A549 (cell line): ENCODE measurements around the gene SAMD13. TPM values are rescaled to one million over a fixed set of nuclear protein-coding genes. Genes with fewer than 3 reads are reported as not detected.

Experiments
- ATAC-seq, 2 experiments: fragments of 200-7000 bp in 1 of 2; fragments of >200 bp in 1 of 2; cut with Nextera tagmentation in 1 of 2; cut with Tn5 transposase in 1 of 2; 3 replicates each; pipeline versions ENCODE4 v1.8.0 to v1.9.1; 2018 to 2020; ENCODE audit warnings: mild to moderate bottlenecking in 1 of 2, moderate library complexity in 1 of 2
- CTCF ChIA-PET: fragments of 300-600 bp; sonication (Branson Sonifier 250); formaldehyde crosslinking; extraction: SDS; loops from one replicate; lab custom pipeline; 2021; ENCODE audit warnings: antibody characterized with exemption, inconsistent platforms; lab: Yijun Ruan, JAX
- POLR2A ChIA-PET: fragments of 350-600 bp; formaldehyde crosslinking; extraction: SDS; loops from one replicate; lab custom pipeline; 2021; ENCODE audit warnings: antibody characterized with exemption, inconsistent platforms; lab: Yijun Ruan, JAX
- DNase-seq, 2 experiments: peaks; one replicate each; pipeline versions ENCODE4 v3.0.0 to v3.0.0-alpha.2; 2011 to 2016; ENCODE audit warnings: low read depth in 1 of 2, low spot score in 1 of 2
- FAIRE-seq: peaks from 2 replicates; lab custom pipeline; 2011; peaks lifted over from hg19 to GRCh38; lab: Jason Lieb, UNC
- H3K27ac ChIP-seq, 2 experiments: fragments of >200 bp; sonication (Bioruptor Twin); formaldehyde crosslinking; 3 replicates each; pipeline ENCODE4 v1.5.1; 2016 to 2017
- H3K4me1 ChIP-seq: fragments of >200 bp; sonication (Bioruptor Twin); formaldehyde crosslinking; 3 replicates; pipeline ENCODE4 v1.6.1; 2016
- H3K4me2 ChIP-seq: fragments of >200 bp; sonication (Bioruptor Twin); formaldehyde crosslinking; 3 replicates; pipeline ENCODE4 v1.6.1; 2016
- H3K4me3 ChIP-seq: fragments of >200 bp; sonication (Bioruptor Twin); formaldehyde crosslinking; 3 replicates; pipeline ENCODE4 v1.5.1; 2016
- H3K9me3 ChIP-seq: fragments of >200 bp; sonication (Bioruptor Twin); formaldehyde crosslinking; 3 replicates; pipeline ENCODE4 v1.6.1; 2016
- CBX8 ChIP-seq: fragments of 200-600 bp; sonication (generic); IDR thresholded peaks from 2 replicates; pipeline ENCODE4 v1.6.1; 2016
- CHD2 ChIP-seq: fragments of 150-350 bp; IDR thresholded peaks from 2 replicates; pipeline ENCODE4 v1.6.1; 2014; ENCODE audit warnings: low read length; ENCODE audit not compliant: partially characterized antibody
- HDAC2 ChIP-seq: fragments of 200-600 bp; sonication (generic); IDR thresholded peaks from 2 replicates; pipeline ENCODE4 v1.6.1; 2016
- HOXB13 ChIP-seq: fragments of 250-450 bp; sonication (Bioruptor Pico); IDR thresholded peaks from 2 replicates; pipeline ENCODE4 v1.5.0; 2020; ENCODE audit warnings: low read depth, mild to moderate bottlenecking, moderate library complexity
- JUN ChIP-seq, 2 experiments: fragments of >200 bp; sonication (Bioruptor Twin); formaldehyde crosslinking; IDR thresholded peaks; 2 replicates in 1 of 2; 3 replicates in 1 of 2; pipeline ENCODE4 v1.6.1; 2016 to 2017
- MAX ChIP-seq: IDR thresholded peaks from 2 replicates; pipeline ENCODE4 v1.6.1; 2012
- NPAS2 ChIP-seq: fragments of 250-450 bp; sonication (Bioruptor Pico); IDR thresholded peaks from 2 replicates; pipeline ENCODE4 v1.8.0; 2022; ENCODE audit warnings: mild to moderate bottlenecking, moderate library complexity, borderline replicate concordance
- PHF8 ChIP-seq: fragments of 200-600 bp; sonication (generic); IDR thresholded peaks from 2 replicates; pipeline ENCODE4 v1.6.1; 2016; ENCODE audit warnings: low read depth, mild to moderate bottlenecking, antibody characterized with exemption, moderate library complexity, borderline replicate concordance
- POLR2A ChIP-seq: IDR thresholded peaks from 2 replicates; pipeline ENCODE4 v1.6.1; 2012; ENCODE audit warnings: mild to moderate bottlenecking, low read length
- USF2 ChIP-seq: fragments of 450-650 bp; IDR thresholded peaks from 2 replicates; pipeline ENCODE4 v1.6.1; 2014; ENCODE audit warnings: antibody characterized with exemption
- ZC3H11A ChIP-seq: fragments of 450-650 bp; IDR thresholded peaks from 2 replicates; pipeline ENCODE4 v1.6.1; 2014; ENCODE audit warnings: antibody characterized with exemption, mild to moderate bottlenecking
- WGBS: methylation state at CpG from one replicate; pipeline ENCODE4 v1.1.6; 2017; ENCODE audit errors: missing lambda C conversion rate; 5-methylcytosine and 5-hydroxymethylcytosine counted together
- polyA plus RNA-seq, 4 experiments: library from polyadenylated mRNA; depleted of rRNA in 3 of 4; stranded (reverse); fragments of >200 nt; fragmentation: RNase III in 1 of 4; extraction: RNeasy Plus Mini Kit Qiagen cat#74134 plus additional on column Dnase treatment in 1 of 4; gene quantifications; 2 replicates in 3 of 4; 3 replicates in 1 of 4; pipeline ENCODE4 v1.2.3, GENCODE V29; 2011 to 2017
- TF ChIP-seq, protein P1 (sequence below): fragments of >200 bp; sonication (Bioruptor Twin); formaldehyde crosslinking; IDR thresholded peaks from 3 replicates; pipeline ENCODE4 v1.6.1; 2016
- TF ChIP-seq, protein P2 (sequence below): fragments of 200-600 bp; sonication (generic); IDR thresholded peaks from 2 replicates; pipeline ENCODE4 v1.6.1; 2016; ENCODE audit warnings: antibody characterized with exemption, mild to moderate bottlenecking, moderate library complexity
- TF ChIP-seq, protein P3 (sequence below): IDR thresholded peaks from 2 replicates; pipeline ENCODE4 v1.6.1; 2012; ENCODE audit warnings: low read depth, borderline replicate concordance

Gene SAMD13
- polyA plus RNA-seq, 2 of the 4 experiments (the other 2 are of a cell fraction): 0.59 to 2.4 TPM

GRCh38 chr1:84297546-84298244 is 3.8 kb upstream of the SAMD13 start:
- no peak for FAIRE-seq
- ChIA-PET POLR2A (interaction anchor here (0.6 to 1.0 kb wide), 4 partner anchors 44 to 208 kb away, joined by 3 to 4 read pairs (median 3); partner anchors contain the start of genes PRKACB and SPATA1), CTCF (interaction anchor here (1.2 to 1.7 kb wide), 3 partner anchors 9 to 25 kb away, joined by 3 to 4 read pairs (median 3); no protein-coding TSS in a partner anchor)
- peak overlapping the region; percentile 91 to 99 for H3K27ac ChIP-seq
- peak overlapping the region; percentile 80 for H3K4me3 ChIP-seq
- H3K4me1 ChIP-seq: peaks cover 25% of the 10 kb centered on the region
- WGBS: 66% methylated on average over 10 of the region's 10 CpGs
- ATAC-seq: no peak
- no peak for DNase-seq
- TF ChIP-seq CBX8: no peak
- H3K4me2 ChIP-seq: peak overlapping the region; percentile 76
- no peaks in the 10 kb centered on the region; the same call in 2 of the 3 replicates for H3K9me3 ChIP-seq

DNA sequence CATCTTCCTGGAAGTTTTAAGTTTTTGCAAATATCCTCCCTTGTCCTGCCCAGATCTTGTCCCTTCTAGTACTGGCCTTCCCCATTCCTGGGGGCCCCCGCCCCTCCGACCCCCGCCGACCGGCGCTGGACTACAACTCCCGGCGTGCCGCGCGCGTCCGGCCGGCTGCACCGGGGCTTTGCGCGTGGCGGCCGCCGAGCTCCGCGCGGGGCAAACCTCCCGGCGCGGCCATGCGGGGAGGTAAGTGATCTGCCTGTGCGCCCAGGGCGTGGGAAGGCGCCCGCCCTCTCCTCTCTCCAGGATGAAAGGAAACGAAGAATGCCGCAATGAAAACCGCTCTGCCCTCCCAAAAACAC is 3.2 kb upstream of the SAMD13 start:
- no peaks in the 10 kb centered on the region; the same call in 2 of the 3 replicates for H3K9me3 ChIP-seq
- TF ChIP-seq JUN (IDR thresholded peaks at IDR 0.05) (peak in 1 of 2 experiments; percentile 49; a peak in 1 of 5 replicates), MAX (peak; percentile 72; the same call in 1 of the 2 replicates), PHF8 (0 out of 2 replicates have a peak, but pooled peaks have one; percentile 4), CHD2 (no peak), USF2 (no peak), ZC3H11A (no peak), POLR2A (peak; percentile 67)
- TF ChIP-seq, protein P1, sequence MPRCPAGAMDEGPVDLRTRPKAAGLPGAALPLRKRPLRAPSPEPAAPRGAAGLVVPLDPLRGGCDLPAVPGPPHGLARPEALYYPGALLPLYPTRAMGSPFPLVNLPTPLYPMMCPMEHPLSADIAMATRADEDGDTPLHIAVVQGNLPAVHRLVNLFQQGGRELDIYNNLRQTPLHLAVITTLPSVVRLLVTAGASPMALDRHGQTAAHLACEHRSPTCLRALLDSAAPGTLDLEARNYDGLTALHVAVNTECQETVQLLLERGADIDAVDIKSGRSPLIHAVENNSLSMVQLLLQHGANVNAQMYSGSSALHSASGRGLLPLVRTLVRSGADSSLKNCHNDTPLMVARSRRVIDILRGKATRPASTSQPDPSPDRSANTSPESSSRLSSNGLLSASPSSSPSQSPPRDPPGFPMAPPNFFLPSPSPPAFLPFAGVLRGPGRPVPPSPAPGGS: peak; percentile 27; the same call in 1 of the 3 replicates
- TF ChIP-seq, protein P2, sequence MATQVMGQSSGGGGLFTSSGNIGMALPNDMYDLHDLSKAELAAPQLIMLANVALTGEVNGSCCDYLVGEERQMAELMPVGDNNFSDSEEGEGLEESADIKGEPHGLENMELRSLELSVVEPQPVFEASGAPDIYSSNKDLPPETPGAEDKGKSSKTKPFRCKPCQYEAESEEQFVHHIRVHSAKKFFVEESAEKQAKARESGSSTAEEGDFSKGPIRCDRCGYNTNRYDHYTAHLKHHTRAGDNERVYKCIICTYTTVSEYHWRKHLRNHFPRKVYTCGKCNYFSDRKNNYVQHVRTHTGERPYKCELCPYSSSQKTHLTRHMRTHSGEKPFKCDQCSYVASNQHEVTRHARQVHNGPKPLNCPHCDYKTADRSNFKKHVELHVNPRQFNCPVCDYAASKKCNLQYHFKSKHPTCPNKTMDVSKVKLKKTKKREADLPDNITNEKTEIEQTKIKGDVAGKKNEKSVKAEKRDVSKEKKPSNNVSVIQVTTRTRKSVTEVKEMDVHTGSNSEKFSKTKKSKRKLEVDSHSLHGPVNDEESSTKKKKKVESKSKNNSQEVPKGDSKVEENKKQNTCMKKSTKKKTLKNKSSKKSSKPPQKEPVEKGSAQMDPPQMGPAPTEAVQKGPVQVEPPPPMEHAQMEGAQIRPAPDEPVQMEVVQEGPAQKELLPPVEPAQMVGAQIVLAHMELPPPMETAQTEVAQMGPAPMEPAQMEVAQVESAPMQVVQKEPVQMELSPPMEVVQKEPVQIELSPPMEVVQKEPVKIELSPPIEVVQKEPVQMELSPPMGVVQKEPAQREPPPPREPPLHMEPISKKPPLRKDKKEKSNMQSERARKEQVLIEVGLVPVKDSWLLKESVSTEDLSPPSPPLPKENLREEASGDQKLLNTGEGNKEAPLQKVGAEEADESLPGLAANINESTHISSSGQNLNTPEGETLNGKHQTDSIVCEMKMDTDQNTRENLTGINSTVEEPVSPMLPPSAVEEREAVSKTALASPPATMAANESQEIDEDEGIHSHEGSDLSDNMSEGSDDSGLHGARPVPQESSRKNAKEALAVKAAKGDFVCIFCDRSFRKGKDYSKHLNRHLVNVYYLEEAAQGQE: no peak
- H3K4me1 ChIP-seq: peaks cover 25% of the 10 kb centered on the region
- DNase-seq (peak; percentile 15 to 34), ATAC-seq (peak; percentile 87 to 88), FAIRE-seq (no peak)
- ChIA-PET CTCF (interaction anchor here (1.7 kb wide), 1 partner anchor 12 kb away, joined by 4 read pairs; no protein-coding TSS in a partner anchor), POLR2A (interaction anchor here (0.6 to 1.0 kb wide), 4 partner anchors 45 to 207 kb away, joined by 3 to 4 read pairs (median 3); partner anchors contain the start of genes PRKACB and SPATA1)
- H3K27ac ChIP-seq: peak overlapping the region; percentile 91 to 99
- no CpG with 5 or more reads among the region's 34 CpGs for WGBS
- H3K4me3 ChIP-seq: peak overlapping the region; percentile 80
- peak overlapping the region; percentile 76 for H3K4me2 ChIP-seq

DNA sequence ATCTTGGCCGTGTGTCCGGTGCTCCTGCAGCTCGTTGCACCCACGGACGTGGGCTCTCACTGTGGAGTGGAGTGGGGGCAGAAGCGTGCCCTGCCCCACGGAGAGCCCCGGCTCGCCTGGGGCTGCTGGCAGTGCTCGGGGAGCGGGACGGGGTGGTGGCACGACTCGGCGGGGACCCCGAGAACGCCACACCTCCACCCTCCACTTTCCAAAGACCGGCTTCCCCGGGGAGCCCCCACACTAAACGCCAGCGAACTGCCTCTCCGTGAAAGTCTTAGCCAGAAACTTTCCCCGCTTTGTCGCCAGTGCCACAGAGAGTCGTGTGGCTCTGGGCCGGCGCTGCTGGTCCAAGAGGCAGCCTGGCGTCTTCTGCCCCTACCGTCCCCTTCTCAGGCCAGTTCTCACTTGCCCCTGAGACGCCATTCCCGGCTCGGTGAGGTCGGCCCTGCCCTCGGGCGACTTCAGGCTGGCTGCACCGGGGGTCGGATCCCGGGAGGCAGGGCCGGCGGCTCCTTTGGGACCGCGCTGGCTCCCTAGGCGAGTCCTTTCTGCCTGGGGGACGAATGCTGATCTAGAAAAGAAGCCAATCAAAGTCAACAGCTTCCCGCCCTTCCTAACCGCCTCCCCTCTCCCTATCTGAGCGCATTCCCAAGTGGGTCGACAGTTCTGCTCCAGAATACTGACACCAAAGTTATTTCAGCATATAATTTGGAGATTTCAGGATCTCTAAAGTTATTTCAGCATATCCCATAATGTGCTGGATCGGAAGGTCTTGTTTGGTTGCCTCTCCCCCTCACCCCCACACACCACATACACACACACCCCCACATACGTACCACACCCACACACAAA is 2.6 kb upstream of the SAMD13 start:
- TF ChIP-seq, protein P3, sequence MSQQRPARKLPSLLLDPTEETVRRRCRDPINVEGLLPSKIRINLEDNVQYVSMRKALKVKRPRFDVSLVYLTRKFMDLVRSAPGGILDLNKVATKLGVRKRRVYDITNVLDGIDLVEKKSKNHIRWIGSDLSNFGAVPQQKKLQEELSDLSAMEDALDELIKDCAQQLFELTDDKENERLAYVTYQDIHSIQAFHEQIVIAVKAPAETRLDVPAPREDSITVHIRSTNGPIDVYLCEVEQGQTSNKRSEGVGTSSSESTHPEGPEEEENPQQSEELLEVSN: peak; percentile 71; the same call in 1 of the 2 replicates
- TF ChIP-seq NPAS2 (CRISPR knock-in tag): no peak
- TF ChIP-seq MAX: no peak
- TF ChIP-seq PHF8: 0 out of 2 replicates have a peak, but pooled peaks have one; percentile 4
- no peak for TF ChIP-seq HOXB13 (CRISPR knock-in tag)
- TF ChIP-seq HDAC2: no peak
- TF ChIP-seq, all 56 proteins: peak for 2
- DNase-seq (peak; percentile 34 to 41), ATAC-seq (peak; percentile 82 to 88), FAIRE-seq (no peak)
- Histone ChIP-seq H3K9me3 (no peaks in the 10 kb centered on the region; the same call in 2 of the 3 replicates), H3K27ac (peak overlapping the region; percentile 91 to 99), H3K4me2 (peak overlapping the region; percentile 76), H3K4me3 (peak overlapping the region; percentile 80), H3K4me1 (peaks cover 31% of the 10 kb centered on the region)
- ChIA-PET CTCF (interaction anchor here (1.7 kb wide), 1 partner anchor 13 kb away, joined by 4 read pairs; no protein-coding TSS in a partner anchor), POLR2A (interaction anchor here (0.9 to 1.0 kb wide), 2 partner anchors 51 to 207 kb away, joined by 3 read pairs; partner anchors contain the start of gene SPATA1)
- WGBS: 1% methylated on average over 23 of the region's 50 CpGs
